ENCODE data around the gene RAB14.

GRCh38 chr9:121143771-121144170 lies 57.9 kb downstream of the RAB14 start:
- TF ChIP-seq, protein P1, sequence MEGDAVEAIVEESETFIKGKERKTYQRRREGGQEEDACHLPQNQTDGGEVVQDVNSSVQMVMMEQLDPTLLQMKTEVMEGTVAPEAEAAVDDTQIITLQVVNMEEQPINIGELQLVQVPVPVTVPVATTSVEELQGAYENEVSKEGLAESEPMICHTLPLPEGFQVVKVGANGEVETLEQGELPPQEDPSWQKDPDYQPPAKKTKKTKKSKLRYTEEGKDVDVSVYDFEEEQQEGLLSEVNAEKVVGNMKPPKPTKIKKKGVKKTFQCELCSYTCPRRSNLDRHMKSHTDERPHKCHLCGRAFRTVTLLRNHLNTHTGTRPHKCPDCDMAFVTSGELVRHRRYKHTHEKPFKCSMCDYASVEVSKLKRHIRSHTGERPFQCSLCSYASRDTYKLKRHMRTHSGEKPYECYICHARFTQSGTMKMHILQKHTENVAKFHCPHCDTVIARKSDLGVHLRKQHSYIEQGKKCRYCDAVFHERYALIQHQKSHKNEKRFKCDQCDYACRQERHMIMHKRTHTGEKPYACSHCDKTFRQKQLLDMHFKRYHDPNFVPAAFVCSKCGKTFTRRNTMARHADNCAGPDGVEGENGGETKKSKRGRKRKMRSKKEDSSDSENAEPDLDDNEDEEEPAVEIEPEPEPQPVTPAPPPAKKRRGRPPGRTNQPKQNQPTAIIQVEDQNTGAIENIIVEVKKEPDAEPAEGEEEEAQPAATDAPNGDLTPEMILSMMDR (IDR thresholded peaks at IDR 0.05; ENCODE audit: low read depth, low read length, poor library complexity, severe bottlenecking), result no peak
- TF ChIP-seq EZH2phosphoT487 (IDR thresholded peaks at IDR 0.05; ENCODE audit: borderline replicate concordance, low read length), result no peak

Data from DOHH2 (cell line).